Liver (tissue), 9 donors: ENCODE measurements around the gene FOXRED2. TPM values are rescaled to one million over a fixed set of nuclear protein-coding genes. Genes with fewer than 3 reads are reported as not detected.
"Not testable (repeated sequence)": the region's sequence is repeated elsewhere in the genome, so short reads cannot be mapped to it uniquely, and the experiment has no call there.

Source experiments
- DNase-seq: peaks from one replicate; pipeline ENCODE4 v3.0.0-alpha.2; 2017; ENCODE audit warnings: low spot score
- H3K27ac ChIP-seq, 2 donors: one replicate each; pipeline ENCODE4 v1.7.0; 2013; ENCODE audit warnings: inconsistent platforms in 2 of 2, low read length in 2 of 2, control low read depth in 1 of 2, low read depth in 1 of 2, mild to moderate bottlenecking in 1 of 2
- H3K27me3 ChIP-seq, 4 donors: one replicate each; pipeline versions ENCODE4 v1.6.1 to v1.7.0; 2013; ENCODE audit warnings: low read length in 3 of 4, inconsistent platforms in 1 of 4, mild to moderate bottlenecking in 1 of 4, moderate library complexity in 1 of 4; ENCODE audit not compliant: control insufficient read depth in 4 of 4, insufficient read depth in 4 of 4
- H3K36me3 ChIP-seq, 4 donors: one replicate each; pipeline versions ENCODE4 v1.6.1 to v1.7.0; 2013; ENCODE audit warnings: low read length in 3 of 4, mild to moderate bottlenecking in 3 of 4, low read depth in 1 of 4, moderate library complexity in 1 of 4; ENCODE audit not compliant: control insufficient read depth in 4 of 4, insufficient read depth in 3 of 4
- H3K4me1 ChIP-seq, 4 donors: one replicate each; pipeline versions ENCODE4 v1.6.1 to v1.7.0; 2013; ENCODE audit warnings: low read length in 3 of 4, mild to moderate bottlenecking in 3 of 4, moderate library complexity in 1 of 4; ENCODE audit not compliant: control insufficient read depth in 4 of 4, insufficient read depth in 4 of 4
- H3K4me3 ChIP-seq, 3 donors: one replicate each; pipeline versions ENCODE4 v1.6.1 to v1.7.0; 2013; ENCODE audit warnings: low read length in 3 of 3, control low read depth in 1 of 3, low read depth in 1 of 3, mild to moderate bottlenecking in 1 of 3
- H3K9ac ChIP-seq, 2 donors: one replicate each; pipeline ENCODE4 v1.7.0; 2013; ENCODE audit warnings: low read length in 2 of 2, mild to moderate bottlenecking in 2 of 2, moderate library complexity in 2 of 2, control low read depth in 1 of 2, low read depth in 1 of 2
- H3K9me3 ChIP-seq, 4 donors: one replicate each; pipeline versions ENCODE4 v1.6.1 to v1.7.0; 2013; ENCODE audit warnings: low read length in 3 of 4; ENCODE audit not compliant: control insufficient read depth in 4 of 4
- ATF3 ChIP-seq: IDR thresholded peaks from 2 replicates; pipeline ENCODE4 v1.6.1; 2016; ENCODE audit warnings: antibody characterized with exemption
- CTCF ChIP-seq: fragments of 150-350 bp; IDR thresholded peaks from 2 replicates; pipeline ENCODE4 v1.5.1; 2017; ENCODE audit warnings: improper control_type of control experiment, low read depth, low read length; ENCODE audit not compliant: missing input control
- EGR1 ChIP-seq, 2 donors: IDR thresholded peaks; 2 replicates each; pipeline ENCODE4 v1.6.1; 2016 to 2018; ENCODE audit warnings: antibody characterized with exemption in 2 of 2, low read depth in 2 of 2
- FOXA1 ChIP-seq: IDR thresholded peaks from 2 replicates; pipeline ENCODE4 v1.6.1; 2016; ENCODE audit warnings: antibody characterized with exemption
- FOXA2 ChIP-seq: IDR thresholded peaks from 2 replicates; pipeline ENCODE4 v1.6.1; 2016; ENCODE audit warnings: antibody characterized with exemption
- GABPA ChIP-seq, 2 donors: IDR thresholded peaks in 1 of 2; conservative IDR thresholded peaks in 1 of 2; 2 replicates each; pipeline ENCODE4 v1.6.1; 2016; ENCODE audit warnings: antibody characterized with exemption in 2 of 2, mild to moderate bottlenecking in 1 of 2, moderate library complexity in 1 of 2
- HNF4A ChIP-seq, 2 donors: conservative IDR thresholded peaks; 2 replicates each; pipeline ENCODE4 v1.6.1; 2016; ENCODE audit warnings: antibody characterized with exemption in 2 of 2, mild to moderate bottlenecking in 2 of 2
- HNF4G ChIP-seq: IDR thresholded peaks from 2 replicates; pipeline ENCODE4 v1.6.1; 2016; ENCODE audit warnings: antibody characterized with exemption
- JUND ChIP-seq, 2 donors: IDR thresholded peaks; 2 replicates each; pipeline ENCODE4 v1.6.1; 2016; ENCODE audit warnings: antibody characterized with exemption in 2 of 2
- MAX ChIP-seq: IDR thresholded peaks from 2 replicates; pipeline ENCODE4 v1.6.1; 2016; ENCODE audit warnings: antibody characterized with exemption
- RAD21 ChIP-seq, 2 donors: IDR thresholded peaks; 2 replicates each; pipeline ENCODE4 v1.6.1; 2016; ENCODE audit warnings: antibody characterized with exemption in 2 of 2, mild to moderate bottlenecking in 2 of 2
- REST ChIP-seq: IDR thresholded peaks from 2 replicates; pipeline ENCODE4 v1.6.1; 2016; ENCODE audit warnings: antibody characterized with exemption, mild to moderate bottlenecking
- RXRA ChIP-seq, 2 donors: IDR thresholded peaks; 2 replicates each; pipeline ENCODE4 v1.6.1; 2017 to 2018; ENCODE audit warnings: antibody characterized with exemption in 2 of 2, mild to moderate bottlenecking in 1 of 2
- SP1 ChIP-seq: IDR thresholded peaks from 2 replicates; pipeline ENCODE4 v1.6.1; 2018; ENCODE audit warnings: antibody characterized with exemption, mild to moderate bottlenecking
- TAF1 ChIP-seq: conservative IDR thresholded peaks from 2 replicates; pipeline ENCODE4 v1.6.1; 2016; ENCODE audit warnings: antibody characterized with exemption, mild to moderate bottlenecking
- YY1 ChIP-seq: IDR thresholded peaks from 2 replicates; pipeline ENCODE4 v1.6.1; 2016; ENCODE audit warnings: antibody characterized with exemption, mild to moderate bottlenecking
- WGBS: extraction: QIAGEN DNeasy Blood & Tissue Kit; methylation state at CpG from one replicate; pipeline ENCODE4 v1.1.7; 2013; 5-methylcytosine and 5-hydroxymethylcytosine counted together
- polyA plus RNA-seq, 2 donors: library from polyadenylated mRNA; stranded (reverse) in 1 of 2; unstranded in 1 of 2; fragments of 200-250 nt in 1 of 2; fragments of >200 nt in 1 of 2; fragmentation: Nextera tagmentation in 1 of 2; extraction: Ambion mirVana in 1 of 2; gene quantifications; one replicate each; pipeline versions ENCODE4 v1.2.1 to v1.2.3, GENCODE V29; 2013 to 2015
- total RNA-seq, 2 donors: library from RNA; depleted of rRNA; stranded (reverse); fragments of >200 nt; gene quantifications; one replicate each; pipeline ENCODE4 v1.2.3, GENCODE V29; 2014
- donor health status: healthy.
- donor health status: healthy.
- donor health status: healthy.
- donor health status: healthy.
- donor health status: healthy.

The FOXRED2 gene
- total and polyA plus RNA-seq, 4 donors, result 5.1 to 15.0 (median 7.3) TPM

GRCh38 chr22:36522662-36523061, 15.8 kb upstream of the FOXRED2 start (continued):
- no peak for TF ChIP-seq REST

- Histone ChIP-seq H3K4me3 (no peak overlapping the region), H3K27ac (no peak overlapping the region), H3K9me3 (no peaks in the 10 kb centered on the region), H3K4me1 (no peaks in the 10 kb centered on the region), H3K36me3 (peaks cover 30 to 96% (median 81%) of the 10 kb centered on the region in 4 donors), H3K9ac (no peak overlapping the region), H3K27me3 (no peaks in the 10 kb centered on the region)
- WGBS, result 89% methylated on average over 3 of the region's 3 CpGs
- DNase-seq, result no peak
- TF ChIP-seq ATF3 (no peak), RAD21 (IDR thresholded peaks at IDR 0.05) (no peak), YY1 (no peak), EGR1 (IDR thresholded peaks at IDR 0.05; ENCODE audit: low read depth in 2 of 2) (no peak), FOXA1 (no peak), GABPA (IDR thresholded peaks at IDR 0.05 in 1 of 2, conservative IDR thresholded peaks at IDR 0.05 in 1 of 2) (no peak), MAX (no peak), FOXA2 (no peak)
These were observed 13.6 kb upstream of the FOXRED2 start for GRCh38 chr22:36520423-36520822.

GRCh38 chr22:36519906-36520305, 13.1 kb upstream of the FOXRED2 start:
- H3K27ac ChIP-seq, H3K9me3 ChIP-seq, DNase-seq, H3K4me3 ChIP-seq, H3K27me3 ChIP-seq, H3K4me1 ChIP-seq, H3K9ac ChIP-seq: not testable (repeated sequence)
- H3K36me3 ChIP-seq, result peaks cover 28 to 96% (median 82%) of the 10 kb centered on the region in 4 donors
- 94% methylated on average over 2 of the region's 2 CpGs for WGBS

GRCh38 chr22:36514766-36515165, 7.9 kb upstream of the FOXRED2 start:
- DNase-seq, result no peak
- Histone ChIP-seq H3K27me3 (no peaks in the 10 kb centered on the region), H3K9me3 (no peaks in the 10 kb centered on the region), H3K4me3 (no peak overlapping the region), H3K9ac (no peak overlapping the region), H3K27ac (no peak overlapping the region), H3K4me1 (no peaks in the 10 kb centered on the region), H3K36me3 (peaks cover 11 to 91% (median 81%) of the 10 kb centered on the region in 4 donors)
- WGBS, result 85% methylated on average over 1 of the region's 1 CpG
- no peak for TF ChIP-seq REST
- TF ChIP-seq JUND (IDR thresholded peaks at IDR 0.05), result no peak
- TF ChIP-seq YY1, result no peak
- TF ChIP-seq ATF3, result no peak
- TF ChIP-seq TAF1, result no peak
- no peak for TF ChIP-seq CTCF
- TF ChIP-seq HNF4A (conservative IDR thresholded peaks at IDR 0.05), result no peak
- no peak for TF ChIP-seq HNF4G
- TF ChIP-seq RAD21 (IDR thresholded peaks at IDR 0.05), result no peak
- no peak for TF ChIP-seq EGR1 (IDR thresholded peaks at IDR 0.05; ENCODE audit: low read depth in 2 of 2)
- TF ChIP-seq GABPA (IDR thresholded peaks at IDR 0.05 in 1 of 2, conservative IDR thresholded peaks at IDR 0.05 in 1 of 2), result no peak
- TF ChIP-seq SP1, result no peak
- TF ChIP-seq FOXA1, result no peak
- no peak for TF ChIP-seq FOXA2
- TF ChIP-seq RXRA (IDR thresholded peaks at IDR 0.05), result no peak
